ENCODE measurements around the gene PSD2.

The PSD2 gene

GRCh38 chr5:139838381-139839197, 43.0 kb downstream of the PSD2 start:
- no peak for DNase-seq

GRCh38 chr5:139839232-139839815, 43.7 kb downstream of the PSD2 start:
- no peak for DNase-seq

- no peak for DNase-seq
Observed at GRCh38 chr5:139839918-139840317, 44.3 kb downstream of the PSD2 start.

- DNase-seq = no peak
Observed at GRCh38 chr5:139841549-139841948, 45.9 kb downstream of the PSD2 start.

- no peak for DNase-seq
Observed at GRCh38 chr5:139842321-139842720, 46.7 kb downstream of the PSD2 start.

- DNase-seq = no peak
Observed at GRCh38 chr5:139843991-139844390, 48.4 kb downstream of the PSD2 start.

GRCh38 chr5:139844472-139845145, 49.0 kb downstream of the PSD2 start:
- peak; percentile 83 to 89 (median 84) for DNase-seq

- DNase-seq = no peak
Observed at GRCh38 chr5:139845846-139846681, 50.5 kb downstream of the PSD2 start.

GRCh38 chr5:139847091-139847490, 51.5 kb downstream of the PSD2 start:
- DNase-seq = no peak

- peak; percentile 42 to 77 (median 58) for DNase-seq
Observed at GRCh38 chr5:139847790-139848507, 52.3 kb downstream of the PSD2 start.

GRCh38 chr5:139848508-139849100, 53.0 kb downstream of the PSD2 start:
- no peak for DNase-seq

- no peak for DNase-seq
Observed at GRCh38 chr5:139849501-139849900, 53.9 kb downstream of the PSD2 start.

- DNase-seq = no peak
Observed at GRCh38 chr5:139849942-139850341, 54.3 kb downstream of the PSD2 start.

GRCh38 chr5:139850423-139851016, 54.9 kb downstream of the PSD2 start:
- DNase-seq = no peak

GRCh38 chr5:139851558-139851957, 56.0 kb downstream of the PSD2 start:
- no peak for DNase-seq

- no peak for DNase-seq
Observed at GRCh38 chr5:139852696-139853095, 57.1 kb downstream of the PSD2 start.

GRCh38 chr5:139854029-139854605, 58.5 kb downstream of the PSD2 start:
- DNase-seq = no peak

- no peak for DNase-seq
Observed at GRCh38 chr5:139854953-139855352, 59.3 kb downstream of the PSD2 start.

GRCh38 chr5:139855451-139855850, 59.8 kb downstream of the PSD2 start:
- no peak for DNase-seq

GRCh38 chr5:139855946-139856540, 60.4 kb downstream of the PSD2 start:
- no peak for DNase-seq

- no peak for DNase-seq
Observed at GRCh38 chr5:139856714-139857113, 61.1 kb downstream of the PSD2 start.

Data from suppressor macrophage treated with lipopolysaccharide for 1 hour (primary cell).